HCT116 (cell line): ENCODE measurements around the gene TM9SF1. TPM values are rescaled to one million over a fixed set of nuclear protein-coding genes. Genes with fewer than 3 reads are reported as not detected.

Experiments used
- ATAC-seq: fragments of 200-7000 bp; cut with Tn5 transposase; 2 replicates; pipeline ENCODE4 v1.9.1; 2020; ENCODE audit warnings: mild to moderate bottlenecking, moderate library complexity
- BruUV-seq: library from RNA; stranded (reverse); fragments of 400-500 nt; replicated peaks from 2 replicates; lab custom pipeline; 2021; lab: Mats Ljungman, UMichigan
- CTCF ChIA-PET: fragments of 300-600 bp; sonication (Branson Sonifier 250); formaldehyde crosslinking; loops from one replicate; lab custom pipeline; 2021; ENCODE audit warnings: antibody characterized with exemption; lab: Charles Lee
- POLR2A ChIA-PET: fragments of 300-600, 350-600 bp; sonication (Branson Sonifier 250); formaldehyde crosslinking; loops from one replicate; lab custom pipeline; 2021; ENCODE audit warnings: antibody characterized with exemption; lab: Charles Lee
- RAD21 ChIA-PET, 2 experiments: fragments of 300-600 bp; sonication (Branson Sonifier 250); formaldehyde crosslinking; loops; one replicate each; lab custom pipeline; 2023; ENCODE audit warnings: low total read pairs in 2 of 2; ENCODE audit not compliant: uncharacterized antibody in 2 of 2, unreplicated experiment in 2 of 2, low non-redundant PET in 1 of 2; lab: Charles Lee
- DNase-seq: peaks from one replicate; pipeline ENCODE4 v3.0.0-alpha.2; 2010; ENCODE audit warnings: low read depth, low spot score
- H2AFZ ChIP-seq: fragments of 200-600 bp; shearing (Covaris generic), sonication (generic); 2 replicates; pipeline ENCODE4 v1.6.1; 2017; ENCODE audit warnings: low read depth, mixed run types, mixed read lengths, antibody characterized with exemption, low read length; ENCODE audit not compliant: poor library complexity, severe bottlenecking
- H3K27ac ChIP-seq: 2 replicates; pipeline ENCODE4 v1.5.1; 2012; ENCODE audit warnings: low read depth, low read length
- H3K27me3 ChIP-seq: fragments of 200-600 bp; sonication (generic); 2 replicates; pipeline ENCODE4 v1.6.1; 2016; ENCODE audit warnings: mixed run types, low read length, mixed read lengths; ENCODE audit not compliant: insufficient read depth
- H3K36me3 ChIP-seq, 2 experiments: fragments of 200-500 bp in 1 of 2; fragments of 200-600 bp in 1 of 2; sonication (Bioruptor generic) in 1 of 2; sonication (generic) in 1 of 2; 2 replicates each; pipeline versions ENCODE4 v1.5.1 to v1.6.1; 2014 to 2016; ENCODE audit warnings: low read length in 2 of 2, inconsistent platforms in 1 of 2, mixed read lengths in 1 of 2, mixed run types in 1 of 2; ENCODE audit not compliant: insufficient read depth in 2 of 2, control insufficient read depth in 1 of 2
- H3K4me1 ChIP-seq, 2 experiments: fragments of 200-600 bp in 1 of 2; sonication (generic) in 1 of 2; 2 replicates each; pipeline versions ENCODE4 v1.5.1 to v1.6.1; 2012 to 2017; ENCODE audit warnings: low read length in 2 of 2, inconsistent platforms in 1 of 2, mild to moderate bottlenecking in 1 of 2, mixed read lengths in 1 of 2, mixed run types in 1 of 2, moderate library complexity in 1 of 2; ENCODE audit not compliant: insufficient read depth in 2 of 2, control insufficient read depth in 1 of 2
- H3K4me2 ChIP-seq: fragments of 200-600 bp; sonication (generic); 2 replicates; pipeline ENCODE4 v1.6.1; 2017; ENCODE audit warnings: mixed run types, low read length, mixed read lengths
- H3K4me3 ChIP-seq, 2 experiments: fragments of 200-600 bp in 1 of 2; sonication (generic) in 1 of 2; replicated peaks in 1 of 2; 2 replicates each; pipeline ENCODE4 v1.5.1; 2011 to 2016; ENCODE audit warnings: low read length in 2 of 2, control low read depth in 1 of 2, low read depth in 1 of 2, mild to moderate bottlenecking in 1 of 2, mixed read lengths in 1 of 2, mixed run types in 1 of 2
- H3K79me2 ChIP-seq: fragments of 200-600 bp; sonication (generic); 2 replicates; pipeline ENCODE4 v1.6.1; 2017; ENCODE audit warnings: mild to moderate bottlenecking, mixed run types, low read length, moderate library complexity, mixed read lengths; ENCODE audit not compliant: insufficient read depth
- H3K9ac ChIP-seq: fragments of 200-600 bp; sonication (generic); 2 replicates; pipeline ENCODE4 v1.6.1; 2016; ENCODE audit warnings: low read length, mixed read lengths
- H3K9me2 ChIP-seq: fragments of 200-600 bp; sonication (generic), shearing (Covaris generic); 2 replicates; pipeline ENCODE4 v1.6.1; 2017; ENCODE audit warnings: mixed run types, mild to moderate bottlenecking, moderate library complexity; ENCODE audit not compliant: insufficient read depth
- H3K9me3 ChIP-seq, 2 experiments: fragments of 200-500 bp in 1 of 2; fragments of 200-600 bp in 1 of 2; sonication (Bioruptor generic) in 1 of 2; sonication (generic) in 1 of 2; 2 replicates each; pipeline ENCODE4 v1.6.1; 2014 to 2017; ENCODE audit warnings: low read length in 2 of 2, mixed read lengths in 2 of 2, inconsistent platforms in 1 of 2, low read depth in 1 of 2, mild to moderate bottlenecking in 1 of 2, mixed run types in 1 of 2, moderate library complexity in 1 of 2; ENCODE audit not compliant: control insufficient read depth in 1 of 2, insufficient read depth in 1 of 2
- H4K20me1 ChIP-seq: fragments of 200-600 bp; sonication (generic), shearing (Covaris generic); 2 replicates; pipeline ENCODE4 v1.6.1; 2017; ENCODE audit warnings: mixed run types, mild to moderate bottlenecking, moderate library complexity; ENCODE audit not compliant: insufficient read depth
- MAX ChIP-seq: IDR thresholded peaks from 2 replicates; pipeline ENCODE4 v1.6.1; 2012
- SIN3A ChIP-seq: IDR thresholded peaks from 2 replicates; pipeline ENCODE4 v1.6.1; 2012; ENCODE audit warnings: low read depth
- ZFX ChIP-seq: fragments of 450-650 bp; IDR thresholded peaks from 2 replicates; pipeline ENCODE4 v1.6.1; 2017
- intact Hi-C: fragments of 100-400 bp; cut with micrococcal nuclease; formaldehyde crosslinking; loops from 2 replicates; pipeline ENCODE4 v1.10.0; 2022
- total RNA-seq: library from RNA; stranded (reverse); gene quantifications from one replicate; pipeline ENCODE4 v1.2.1, GENCODE V29; 2021; ENCODE audit not compliant: unreplicated experiment
- TF ChIP-seq, protein P1 (sequence below): IDR thresholded peaks from 2 replicates; pipeline ENCODE4 v1.6.1; 2012; ENCODE audit warnings: low read depth

Gene TM9SF1
- total RNA-seq, 1 experiment from 2014 or later, result 35.2 TPM

- TF ChIP-seq SIN3A, result peak; percentile 33; the same call in 1 of the 2 replicates
- TF ChIP-seq MAX, result peak; percentile 21; the same call in 1 of the 2 replicates
- TF ChIP-seq, protein P1, sequence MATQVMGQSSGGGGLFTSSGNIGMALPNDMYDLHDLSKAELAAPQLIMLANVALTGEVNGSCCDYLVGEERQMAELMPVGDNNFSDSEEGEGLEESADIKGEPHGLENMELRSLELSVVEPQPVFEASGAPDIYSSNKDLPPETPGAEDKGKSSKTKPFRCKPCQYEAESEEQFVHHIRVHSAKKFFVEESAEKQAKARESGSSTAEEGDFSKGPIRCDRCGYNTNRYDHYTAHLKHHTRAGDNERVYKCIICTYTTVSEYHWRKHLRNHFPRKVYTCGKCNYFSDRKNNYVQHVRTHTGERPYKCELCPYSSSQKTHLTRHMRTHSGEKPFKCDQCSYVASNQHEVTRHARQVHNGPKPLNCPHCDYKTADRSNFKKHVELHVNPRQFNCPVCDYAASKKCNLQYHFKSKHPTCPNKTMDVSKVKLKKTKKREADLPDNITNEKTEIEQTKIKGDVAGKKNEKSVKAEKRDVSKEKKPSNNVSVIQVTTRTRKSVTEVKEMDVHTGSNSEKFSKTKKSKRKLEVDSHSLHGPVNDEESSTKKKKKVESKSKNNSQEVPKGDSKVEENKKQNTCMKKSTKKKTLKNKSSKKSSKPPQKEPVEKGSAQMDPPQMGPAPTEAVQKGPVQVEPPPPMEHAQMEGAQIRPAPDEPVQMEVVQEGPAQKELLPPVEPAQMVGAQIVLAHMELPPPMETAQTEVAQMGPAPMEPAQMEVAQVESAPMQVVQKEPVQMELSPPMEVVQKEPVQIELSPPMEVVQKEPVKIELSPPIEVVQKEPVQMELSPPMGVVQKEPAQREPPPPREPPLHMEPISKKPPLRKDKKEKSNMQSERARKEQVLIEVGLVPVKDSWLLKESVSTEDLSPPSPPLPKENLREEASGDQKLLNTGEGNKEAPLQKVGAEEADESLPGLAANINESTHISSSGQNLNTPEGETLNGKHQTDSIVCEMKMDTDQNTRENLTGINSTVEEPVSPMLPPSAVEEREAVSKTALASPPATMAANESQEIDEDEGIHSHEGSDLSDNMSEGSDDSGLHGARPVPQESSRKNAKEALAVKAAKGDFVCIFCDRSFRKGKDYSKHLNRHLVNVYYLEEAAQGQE, result no peak
- peak; percentile 26; the same call in 1 of the 2 replicates for TF ChIP-seq ZFX
- Histone ChIP-seq H3K27me3 (no peaks in the 10 kb centered on the region), H3K36me3 (peaks cover 24 to 31% of the 10 kb centered on the region in 2 experiments; a peak in 3 of 4 replicates), H3K4me3 (peak within 1 kb of the TSS; percentile 96 to 100), H3K4me2 (peak within 1 kb of the TSS; percentile 89), H3K9me3 (no peaks in the 10 kb centered on the region), H2AFZ (peak within 1 kb of the TSS; percentile 25), H3K4me1 (peaks cover 14 to 23% of the 10 kb centered on the region in 2 experiments), H3K9ac (peak within 1 kb of the TSS; percentile 94), H4K20me1 (no peaks in the 10 kb centered on the region), H3K27ac (peak within 1 kb of the TSS; percentile 94), H3K79me2 (peaks cover 72% of the 10 kb centered on the region), H3K9me2 (no peaks in the 10 kb centered on the region)
- ChIA-PET CTCF (interaction anchor here (2.1 kb wide), 1 partner anchor 10 kb away, joined by 10 read pairs; the partner anchor contains the start of gene TINF2), RAD21 (no interaction called here), POLR2A (interaction anchor here (2.0 kb wide), 1 partner anchor 9 kb away, joined by 11 read pairs; the partner anchor contains the start of gene TINF2)
- intact Hi-C loops, result loop anchor here (2.0 kb wide), 1 partner anchor 16 kb away; the partner anchor contains the start of gene MDP1
- no peak for DNase-seq
- peak; percentile 67 for ATAC-seq
- BruUV-seq, result TSS peak; percentile 63
Measured at GRCh38 chr14:24232645-24233537, 37.6 kb upstream of the TM9SF1 start, which contains the start of gene GMPR2. Gene GMPR2, plus strand, starts transcription at chr14:24232929. Its CDS starts 325 bp downstream, at chr14:24233254.
